Measurements from ENCODE around the gene GLTP.
A peak's percentile ranks its signal among the peaks of the same experiment; 100 is the strongest.

GRCh38 chr12:109804820-109805761 lies 75.2 kb downstream of the GLTP start:
- TF ChIP-seq, protein P1, sequence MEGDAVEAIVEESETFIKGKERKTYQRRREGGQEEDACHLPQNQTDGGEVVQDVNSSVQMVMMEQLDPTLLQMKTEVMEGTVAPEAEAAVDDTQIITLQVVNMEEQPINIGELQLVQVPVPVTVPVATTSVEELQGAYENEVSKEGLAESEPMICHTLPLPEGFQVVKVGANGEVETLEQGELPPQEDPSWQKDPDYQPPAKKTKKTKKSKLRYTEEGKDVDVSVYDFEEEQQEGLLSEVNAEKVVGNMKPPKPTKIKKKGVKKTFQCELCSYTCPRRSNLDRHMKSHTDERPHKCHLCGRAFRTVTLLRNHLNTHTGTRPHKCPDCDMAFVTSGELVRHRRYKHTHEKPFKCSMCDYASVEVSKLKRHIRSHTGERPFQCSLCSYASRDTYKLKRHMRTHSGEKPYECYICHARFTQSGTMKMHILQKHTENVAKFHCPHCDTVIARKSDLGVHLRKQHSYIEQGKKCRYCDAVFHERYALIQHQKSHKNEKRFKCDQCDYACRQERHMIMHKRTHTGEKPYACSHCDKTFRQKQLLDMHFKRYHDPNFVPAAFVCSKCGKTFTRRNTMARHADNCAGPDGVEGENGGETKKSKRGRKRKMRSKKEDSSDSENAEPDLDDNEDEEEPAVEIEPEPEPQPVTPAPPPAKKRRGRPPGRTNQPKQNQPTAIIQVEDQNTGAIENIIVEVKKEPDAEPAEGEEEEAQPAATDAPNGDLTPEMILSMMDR (IDR thresholded peaks at IDR 0.05), result peak; percentile 91 to 99 (median 98)
- no peak for TF ChIP-seq POLR2A (IDR thresholded peaks at IDR 0.05)

Measured in heart left ventricle (tissue), 13 donors.